ENCODE results near the gene BBS9.

GRCh38 chr7:33432821-33433220, 303.5 kb downstream of the BBS9 start:
- TF ChIP-seq CTCF (IDR thresholded peaks at IDR 0.05) (no peak), POLR2AphosphoS5 (IDR thresholded peaks at IDR 0.05) (no peak), POLR2A (IDR thresholded peaks at IDR 0.05) (no peak)
